MV-4-11 (cell line): Measurements from ENCODE around the gene SLC34A1.
A peak's percentile ranks its signal among the peaks of the same experiment; 100 is the strongest.
"Not testable (repeated sequence)": the region's sequence is repeated elsewhere in the genome, so short reads cannot be mapped to it uniquely, and the experiment has no call there.

Experiments used
- DNase-seq: peaks from one replicate; lab custom pipeline; 2025; lab: John Stamatoyannopoulos, UW

The SLC34A1 gene

DNA sequence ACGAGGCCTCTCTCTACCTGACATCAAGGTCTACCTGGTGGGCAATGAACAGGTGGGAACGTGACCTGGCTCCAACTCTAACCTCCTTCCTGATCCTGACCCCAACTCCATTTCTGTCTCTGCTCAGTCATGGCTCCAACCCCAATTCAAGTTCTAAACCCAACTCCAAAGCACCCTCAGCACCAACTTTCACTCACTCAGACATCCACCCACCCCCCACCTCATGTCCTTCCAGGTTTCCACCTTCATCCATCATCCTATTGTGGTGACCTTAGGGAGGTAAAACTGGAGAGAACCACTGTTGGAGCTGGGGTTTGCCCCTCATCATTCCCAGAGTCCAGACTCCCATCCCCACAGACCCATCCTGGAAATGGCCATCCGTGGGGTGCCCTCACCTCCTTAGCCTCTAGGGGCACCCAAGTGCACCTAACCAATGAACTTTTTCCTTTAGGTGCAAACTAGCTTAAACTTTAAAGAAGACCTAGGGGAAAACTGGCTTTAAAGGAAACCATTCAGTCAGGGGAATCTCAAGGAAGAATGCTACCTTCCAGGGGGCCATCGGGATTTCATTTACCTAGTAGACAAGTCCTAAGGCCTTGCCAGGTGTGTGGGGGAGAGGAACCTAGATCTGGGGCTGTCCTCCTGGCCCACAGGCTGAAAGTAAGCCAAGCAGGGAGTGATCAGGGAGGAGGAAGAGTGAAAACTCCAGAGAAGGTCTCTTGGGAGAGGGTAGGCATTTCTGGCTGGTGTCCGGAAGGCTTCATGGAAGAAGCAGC is 15.2 kb upstream of the SLC34A1 start:
- DNase-seq, result peak; percentile 15

DNA sequence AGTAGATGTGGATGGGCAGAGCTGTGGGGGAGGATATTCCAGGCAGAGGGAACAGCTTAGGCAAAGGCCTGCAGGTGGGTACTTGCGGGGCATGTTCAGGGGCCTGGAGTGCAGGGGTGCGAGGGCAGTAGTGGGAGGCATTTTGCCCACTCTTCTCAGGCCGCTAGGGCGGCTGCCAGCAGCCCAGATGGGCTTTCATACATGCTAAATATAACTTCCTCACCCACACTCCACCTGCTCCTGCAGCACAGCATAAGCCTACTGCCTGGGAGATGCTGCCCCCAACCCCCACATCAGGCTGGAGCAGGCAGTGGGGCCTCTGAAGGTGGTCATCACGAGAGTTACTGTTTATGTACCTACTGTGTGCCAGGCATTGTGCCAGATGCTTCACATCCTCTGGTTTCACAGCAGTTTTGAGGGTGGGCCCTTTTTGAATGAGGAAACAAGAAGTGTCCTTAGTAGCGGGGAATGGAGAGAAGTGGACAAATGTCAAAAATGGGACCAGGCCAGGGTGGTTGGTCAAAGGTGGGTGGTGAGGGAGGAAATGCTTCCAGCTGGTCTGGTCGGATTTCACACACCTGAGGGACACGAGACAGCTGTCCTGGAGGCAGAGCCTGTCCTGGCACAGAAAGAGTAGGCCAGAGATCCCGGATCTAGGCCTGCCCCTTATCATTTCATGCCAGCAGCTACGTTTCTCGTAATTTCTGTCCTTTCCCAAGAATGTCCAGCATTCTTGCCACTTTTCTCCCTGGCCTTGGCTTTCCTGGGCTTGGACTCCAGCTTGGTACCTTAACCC is 14.4 kb upstream of the SLC34A1 start:
- DNase-seq, result no peak

DNA sequence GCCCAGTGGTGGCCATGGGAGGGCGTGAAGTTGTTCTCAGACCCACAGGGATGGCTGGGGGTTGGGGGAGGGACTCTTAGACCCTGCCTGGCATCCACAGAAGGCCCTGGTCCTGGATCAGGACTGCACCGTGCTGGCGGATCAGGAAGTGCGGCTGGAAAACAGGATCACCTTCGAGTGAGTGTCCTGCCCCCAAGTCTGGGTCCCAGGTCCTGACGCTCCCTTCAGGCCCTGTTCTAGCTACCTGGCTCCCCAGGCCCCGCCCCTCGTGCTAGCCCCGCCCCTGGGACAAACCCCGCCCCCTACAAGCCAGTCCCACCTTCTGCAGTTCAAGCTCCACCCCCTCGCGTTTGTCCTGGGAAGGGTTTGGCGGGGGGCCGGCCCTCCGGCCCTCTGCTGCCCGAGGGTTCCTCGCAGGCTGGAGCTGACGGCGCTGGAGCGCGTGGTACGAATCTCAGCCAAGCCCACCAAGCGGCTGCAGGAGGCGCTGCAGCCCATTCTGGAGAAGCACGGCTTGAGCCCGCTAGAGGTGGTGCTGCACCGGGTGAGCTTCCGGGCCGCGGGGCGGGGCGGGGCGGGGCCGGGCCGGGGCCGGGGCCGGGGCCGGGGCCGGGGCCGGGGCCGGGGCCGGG is 13.6 kb upstream of the SLC34A1 start:
- DNase-seq, result peak; percentile 70

DNA sequence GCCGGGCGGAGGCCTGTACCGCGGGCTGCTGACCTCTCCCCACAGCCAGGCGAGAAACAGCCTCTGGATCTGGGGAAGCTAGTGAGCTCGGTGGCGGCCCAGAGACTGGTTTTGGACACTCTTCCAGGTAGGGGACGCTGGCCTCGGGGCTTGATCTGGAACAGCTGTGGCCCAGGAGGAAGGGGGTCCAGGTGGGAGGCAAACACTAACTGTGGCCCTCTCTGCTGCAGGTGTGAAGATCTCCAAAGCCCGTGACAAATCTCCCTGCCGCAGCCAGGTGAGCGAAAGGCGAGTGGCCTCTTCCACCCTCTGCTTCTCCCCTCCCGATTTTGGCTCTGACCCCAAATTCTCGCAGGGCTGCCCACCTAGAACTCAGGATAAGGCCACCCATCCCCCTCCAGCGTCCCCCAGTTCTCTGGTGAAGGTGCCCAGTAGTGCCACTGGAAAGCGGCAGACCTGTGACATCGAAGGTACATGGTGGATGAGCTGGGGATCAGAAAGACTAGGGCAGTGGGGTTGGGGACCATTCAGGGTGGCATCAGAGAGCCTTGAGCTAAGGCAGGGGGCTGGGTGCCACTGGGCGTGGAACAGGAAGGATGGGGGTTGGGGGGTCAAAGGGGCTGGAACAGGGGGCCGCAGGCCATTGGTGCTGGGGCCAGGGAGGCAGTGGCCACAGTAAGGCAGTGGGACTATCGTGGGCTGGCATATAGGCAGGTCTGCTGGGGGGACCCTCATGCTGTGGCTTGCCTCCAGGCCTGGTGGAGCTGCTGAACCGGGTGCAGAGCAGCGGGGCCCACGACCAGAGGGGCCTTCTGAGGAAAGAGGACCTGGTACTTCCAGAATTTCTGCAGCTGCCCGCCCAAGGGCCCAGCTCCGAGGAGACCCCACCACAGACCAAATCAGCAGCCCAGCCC is 12.9 kb upstream of the SLC34A1 start:
- DNase-seq, result no peak

GRCh38 chr5:177372034-177372896 is 12.0 kb upstream of the SLC34A1 start:
- DNase-seq, result peak; percentile 23

DNA sequence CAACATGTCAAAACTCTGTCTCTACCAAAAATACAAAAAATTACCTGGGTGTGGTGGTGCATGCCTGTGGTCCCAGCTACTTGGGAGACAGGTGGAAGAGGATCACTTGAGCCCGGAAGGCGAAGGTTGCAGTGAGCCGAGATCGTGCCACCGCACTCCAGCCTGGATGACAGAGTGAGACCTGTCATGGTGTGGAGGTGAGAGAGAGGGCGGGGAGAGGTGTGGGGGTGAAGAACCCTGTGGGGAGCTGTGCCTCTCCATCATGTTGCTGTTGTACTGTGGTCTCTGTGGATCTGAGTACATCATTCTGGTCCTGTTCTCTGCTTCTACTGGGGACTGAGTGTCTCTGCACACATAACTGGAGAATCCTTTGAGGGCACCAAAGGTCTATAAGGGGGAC is 11.3 kb upstream of the SLC34A1 start:
- DNase-seq, result no peak

GRCh38 chr5:177373806-177374205 is 10.4 kb upstream of the SLC34A1 start:
- no peak for DNase-seq

- no peak for DNase-seq
Observed at GRCh38 chr5:177374211-177374610, 10.0 kb upstream of the SLC34A1 start.

- DNase-seq, result not testable (repeated sequence)
Observed at GRCh38 chr5:177375516-177375915, 8.7 kb upstream of the SLC34A1 start.

- DNase-seq, result no peak
Observed at GRCh38 chr5:177376107-177376506, 8.1 kb upstream of the SLC34A1 start.

DNA sequence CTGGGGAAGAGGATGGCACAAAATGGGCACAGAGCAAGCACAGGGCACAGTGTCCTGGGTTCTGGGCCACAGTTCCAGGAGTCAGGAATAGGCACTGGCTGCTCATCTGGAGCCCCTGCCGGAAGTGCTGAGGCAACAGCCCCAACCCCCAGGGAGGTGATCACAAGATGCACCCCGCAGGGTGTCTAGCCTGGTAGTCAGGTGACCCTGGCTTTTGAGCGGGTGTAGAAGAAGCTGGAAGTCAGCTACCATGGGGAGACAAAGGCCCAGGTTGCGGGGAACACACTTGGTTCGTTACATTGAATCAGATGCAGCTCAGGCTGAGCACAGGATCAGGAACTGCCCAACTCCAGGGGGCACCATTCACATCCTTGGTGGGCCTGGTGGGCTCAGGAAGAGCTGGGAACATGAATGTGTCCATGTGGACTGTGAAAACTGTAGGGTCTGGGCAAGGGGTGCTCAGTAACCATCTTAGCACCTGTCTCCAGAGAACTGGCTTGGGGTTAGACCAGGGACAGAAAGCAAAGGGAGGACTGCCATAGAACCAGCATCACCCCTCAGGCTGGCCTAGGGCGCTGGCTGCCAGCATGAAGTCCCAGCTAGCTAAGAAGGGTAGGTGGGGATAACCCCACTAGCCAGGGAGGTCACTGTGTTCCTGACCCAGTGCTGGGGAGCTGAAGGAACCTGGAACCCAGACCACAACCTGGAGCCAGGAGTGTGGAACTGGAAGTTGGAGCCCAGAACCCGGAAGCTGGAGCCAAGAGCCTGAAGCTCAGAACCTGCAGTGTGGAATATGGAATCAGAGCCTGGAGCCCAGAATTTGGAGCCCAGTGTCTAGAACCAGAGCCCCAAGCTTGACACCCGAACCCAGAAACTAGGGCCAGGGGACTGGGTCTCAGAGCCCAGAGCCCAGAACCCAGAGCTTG is 6.1 kb upstream of the SLC34A1 start:
- DNase-seq, result no peak

GRCh38 chr5:177378884-177379883 is 5.0 kb upstream of the SLC34A1 start:
- peak; percentile 23 for DNase-seq

- no peak for DNase-seq
Observed at GRCh38 chr5:177380805-177381126, 3.5 kb upstream of the SLC34A1 start.

DNA sequence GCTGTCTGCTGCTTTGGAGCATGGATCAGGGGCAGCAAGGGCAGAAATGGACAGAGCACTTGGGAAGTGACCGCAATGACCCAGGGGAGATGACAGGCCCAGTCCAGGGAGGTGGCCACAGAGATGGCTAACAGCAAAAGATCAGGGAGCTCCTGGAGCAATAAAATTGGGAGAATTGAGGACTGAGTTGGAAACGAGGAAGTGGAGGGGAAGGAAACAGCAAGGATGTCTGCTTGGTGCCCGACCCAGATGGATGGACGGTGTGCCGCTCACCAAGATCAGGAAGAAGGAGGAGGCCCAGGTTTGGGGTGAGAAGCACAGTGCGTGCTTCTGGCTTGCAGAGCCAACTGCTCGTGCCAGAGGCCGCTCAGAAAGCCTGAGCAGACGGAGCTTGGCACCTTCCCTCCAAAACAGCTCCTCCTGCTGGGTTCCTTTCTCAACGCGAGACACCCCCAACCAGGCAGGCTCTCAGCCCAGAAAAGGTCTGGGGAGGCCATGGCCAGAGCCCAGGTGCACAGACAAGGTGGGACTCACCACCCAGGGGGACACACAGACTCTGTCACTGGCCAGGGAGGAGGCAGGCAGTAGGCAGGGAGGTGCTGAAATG is 1.7 kb upstream of the SLC34A1 start:
- DNase-seq, result peak; percentile 31

GRCh38 chr5:177383181-177383580 is 1.1 kb upstream of the SLC34A1 start:
- no peak for DNase-seq

DNA sequence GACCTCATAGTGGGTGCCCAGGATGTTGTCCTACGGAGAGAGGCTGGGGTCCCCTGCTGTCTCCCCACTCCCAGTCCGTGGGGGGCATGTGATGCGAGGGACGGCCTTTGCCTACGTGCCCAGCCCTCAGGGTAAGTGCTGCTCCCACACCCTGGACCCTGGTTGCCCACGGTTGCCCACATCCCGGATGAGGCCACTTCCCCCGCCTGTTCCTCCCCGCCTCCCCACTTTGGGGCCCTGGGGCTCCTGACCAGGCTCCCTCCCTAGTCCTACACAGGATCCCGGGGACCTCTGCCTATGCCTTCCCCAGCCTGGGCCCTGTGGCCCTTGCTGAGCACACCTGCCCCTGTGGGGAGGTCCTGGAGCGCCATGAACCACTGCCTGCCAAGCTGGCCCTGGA is 1.5 kb downstream of the SLC34A1 start:
- no peak for DNase-seq

- no peak for DNase-seq
Observed at GRCh38 chr5:177386542-177386941, 2.3 kb downstream of the SLC34A1 start.

DNA sequence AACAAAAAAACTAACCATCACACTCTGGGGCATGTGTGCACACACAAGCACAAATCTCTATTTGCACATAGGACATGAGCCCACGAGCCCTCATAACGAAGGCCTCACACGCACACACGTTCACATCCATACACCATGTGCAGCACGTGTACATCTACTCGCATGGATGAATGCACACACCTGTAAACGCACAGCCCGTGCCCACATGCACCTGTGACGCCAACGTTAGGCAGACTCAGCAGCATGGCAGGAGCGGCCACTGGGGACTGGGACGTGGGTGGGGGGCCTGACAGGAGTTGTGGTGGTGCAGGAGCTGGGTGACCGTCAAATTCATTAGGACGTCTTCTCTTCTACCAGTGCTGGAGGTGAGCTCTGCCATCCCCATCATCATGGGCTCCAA is 3.2 kb downstream of the SLC34A1 start:
- no peak for DNase-seq
